ENCODE results near the gene FILIP1L.

DNA sequence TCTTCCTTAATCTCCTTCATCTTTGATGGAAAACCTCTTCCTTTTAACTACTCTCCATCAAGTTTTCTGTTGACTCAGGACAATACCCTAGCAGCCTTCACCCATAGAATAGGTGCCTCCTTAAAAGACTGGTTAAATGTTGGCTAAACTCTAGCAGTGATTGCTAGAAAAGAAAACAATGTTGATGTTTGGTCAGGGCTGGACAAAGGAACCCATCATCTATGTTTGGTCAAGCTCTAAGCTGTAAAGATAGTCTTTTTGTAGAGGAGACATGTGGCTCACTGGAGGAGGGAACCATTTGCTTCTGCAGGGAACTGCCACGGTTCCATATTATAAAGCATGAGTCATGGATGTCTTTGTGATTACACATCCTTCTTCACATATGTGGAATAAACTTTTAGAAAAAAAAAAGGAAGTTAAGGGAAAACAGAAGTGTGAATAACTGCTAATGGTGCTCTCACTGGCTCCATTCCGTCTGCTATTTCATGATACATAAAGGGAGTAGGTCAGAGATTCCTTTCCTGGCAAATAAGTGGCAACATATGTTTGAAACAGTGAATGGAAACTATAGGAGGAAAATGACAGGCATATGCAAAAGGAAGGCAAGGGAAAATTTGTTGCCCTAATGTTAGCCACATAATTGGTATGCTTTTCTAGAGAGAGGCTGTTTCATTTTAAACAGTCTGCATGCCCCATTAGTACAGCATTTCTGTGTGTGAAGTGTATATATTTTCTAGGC is 218.4 kb downstream of the FILIP1L start:
- TF ChIP-seq, protein P1, sequence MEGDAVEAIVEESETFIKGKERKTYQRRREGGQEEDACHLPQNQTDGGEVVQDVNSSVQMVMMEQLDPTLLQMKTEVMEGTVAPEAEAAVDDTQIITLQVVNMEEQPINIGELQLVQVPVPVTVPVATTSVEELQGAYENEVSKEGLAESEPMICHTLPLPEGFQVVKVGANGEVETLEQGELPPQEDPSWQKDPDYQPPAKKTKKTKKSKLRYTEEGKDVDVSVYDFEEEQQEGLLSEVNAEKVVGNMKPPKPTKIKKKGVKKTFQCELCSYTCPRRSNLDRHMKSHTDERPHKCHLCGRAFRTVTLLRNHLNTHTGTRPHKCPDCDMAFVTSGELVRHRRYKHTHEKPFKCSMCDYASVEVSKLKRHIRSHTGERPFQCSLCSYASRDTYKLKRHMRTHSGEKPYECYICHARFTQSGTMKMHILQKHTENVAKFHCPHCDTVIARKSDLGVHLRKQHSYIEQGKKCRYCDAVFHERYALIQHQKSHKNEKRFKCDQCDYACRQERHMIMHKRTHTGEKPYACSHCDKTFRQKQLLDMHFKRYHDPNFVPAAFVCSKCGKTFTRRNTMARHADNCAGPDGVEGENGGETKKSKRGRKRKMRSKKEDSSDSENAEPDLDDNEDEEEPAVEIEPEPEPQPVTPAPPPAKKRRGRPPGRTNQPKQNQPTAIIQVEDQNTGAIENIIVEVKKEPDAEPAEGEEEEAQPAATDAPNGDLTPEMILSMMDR (IDR thresholded peaks at IDR 0.05) = no peak
- no peak for TF ChIP-seq POLR2A (IDR thresholded peaks at IDR 0.05)

All from heart left ventricle (tissue), 13 donors.